Stimulated activated naive CD8-positive, alpha-beta T cell treated with anti-CD3 and anti-CD28 coated beads, Interleukin-15, Interleukin-2, amounts not matched to agents 100 U/mL and 50 U/mL, for 24 hours (primary cell): ENCODE results near the gene MVB12B.
"Not testable (repeated sequence)": the region's sequence is repeated elsewhere in the genome, so short reads cannot be mapped to it uniquely, and the experiment has no call there.

Experiments used
- ATAC-seq: fragments of 150-1000 bp; cut with Tn5 transposase; one replicate; pipeline ENCODE4 v1.10.0; 2021
- DNase-seq: peaks from one replicate; pipeline ENCODE4 v3.0.0; 2021

The MVB12B gene

DNA sequence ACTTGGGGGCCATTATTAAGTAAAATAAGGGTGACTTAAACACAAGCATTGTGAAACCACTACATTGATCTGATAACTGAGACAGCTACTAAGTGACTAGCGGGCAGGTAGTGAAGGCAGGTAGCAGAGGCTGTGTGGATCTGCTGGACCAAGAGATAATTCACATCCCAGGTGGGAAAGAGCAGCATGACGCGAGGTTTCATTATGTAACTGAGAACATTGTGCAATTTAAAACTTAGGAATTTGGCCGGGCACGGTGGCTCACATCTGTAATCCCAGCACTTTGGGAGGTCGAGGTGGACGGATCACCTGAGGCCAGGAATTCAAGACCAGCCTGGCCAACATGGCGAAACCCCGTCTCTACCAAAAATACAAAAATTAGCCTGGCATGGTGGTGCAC, 213.8 kb downstream of the MVB12B start:
- not testable (repeated sequence) for ATAC-seq, DNase-seq

GRCh38 chr9:126543490-126543889, 216.9 kb downstream of the MVB12B start:
- DNase-seq (no peak), ATAC-seq (no peak)

DNA sequence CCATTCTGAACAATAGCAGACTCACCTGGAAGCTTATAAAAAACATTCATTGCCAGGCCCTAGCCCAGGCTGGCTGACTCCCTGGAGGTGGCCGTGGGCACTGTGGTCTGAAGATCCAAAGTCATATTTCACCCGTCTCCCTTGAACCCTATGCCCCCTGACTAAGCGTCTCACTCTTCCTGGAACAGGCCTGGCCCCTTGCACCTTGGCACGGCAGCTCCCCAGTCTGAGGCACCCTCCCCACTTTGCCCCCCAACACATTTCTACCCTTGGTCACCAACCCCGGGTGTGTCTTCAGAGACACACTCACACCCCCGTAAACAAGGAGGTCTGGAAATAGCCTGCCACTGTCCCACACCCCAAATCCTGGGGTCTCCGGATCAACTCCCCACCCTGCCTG, 218.5 kb downstream of the MVB12B start:
- ATAC-seq (no peak), DNase-seq (no peak)

DNA sequence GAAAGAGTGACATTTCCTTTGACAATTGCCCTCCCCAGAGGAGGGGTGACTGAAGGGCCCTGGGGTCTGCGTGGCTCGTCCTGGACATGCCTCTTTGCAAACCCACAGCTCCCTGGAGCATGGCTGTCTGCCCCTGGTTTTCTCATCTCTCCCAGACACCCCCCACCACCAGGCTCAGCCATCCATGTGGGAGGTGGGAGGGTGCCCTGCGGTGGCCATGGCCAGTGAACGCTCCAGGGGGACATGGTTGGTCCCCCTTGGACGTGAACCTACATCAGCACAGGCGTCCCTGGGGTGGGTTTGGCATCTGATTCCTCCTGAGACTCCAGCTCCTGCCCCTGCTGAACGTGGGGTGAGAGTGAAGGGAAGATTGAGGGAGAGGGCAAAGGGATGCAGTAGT, 219.4 kb downstream of the MVB12B start:
- ATAC-seq (no peak), DNase-seq (no peak)

DNA sequence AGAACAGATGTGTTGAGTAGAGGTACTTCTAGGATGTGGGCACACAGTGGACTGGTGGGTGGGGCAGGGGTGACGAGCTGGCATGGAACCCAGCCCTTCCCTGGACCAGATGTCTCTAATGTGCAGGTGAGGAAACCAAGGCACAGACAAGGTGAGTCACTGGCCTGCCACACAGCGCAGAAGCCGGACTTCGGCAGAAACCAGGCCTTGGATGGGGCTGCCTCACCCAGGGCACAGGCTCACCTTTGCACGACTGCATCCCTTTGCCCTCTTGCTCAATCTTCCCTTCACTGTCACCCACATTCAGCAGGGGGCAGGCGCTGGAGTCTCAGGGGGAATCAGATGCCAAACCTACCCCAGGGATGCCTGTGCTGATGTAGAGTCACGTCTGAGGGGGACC, 221.7 kb downstream of the MVB12B start:
- ATAC-seq (no peak), DNase-seq (no peak)

- no peak for ATAC-seq
- no peak for DNase-seq
These were observed 222.8 kb downstream of the MVB12B start for GRCh38 chr9:126549246-126550006.

DNA sequence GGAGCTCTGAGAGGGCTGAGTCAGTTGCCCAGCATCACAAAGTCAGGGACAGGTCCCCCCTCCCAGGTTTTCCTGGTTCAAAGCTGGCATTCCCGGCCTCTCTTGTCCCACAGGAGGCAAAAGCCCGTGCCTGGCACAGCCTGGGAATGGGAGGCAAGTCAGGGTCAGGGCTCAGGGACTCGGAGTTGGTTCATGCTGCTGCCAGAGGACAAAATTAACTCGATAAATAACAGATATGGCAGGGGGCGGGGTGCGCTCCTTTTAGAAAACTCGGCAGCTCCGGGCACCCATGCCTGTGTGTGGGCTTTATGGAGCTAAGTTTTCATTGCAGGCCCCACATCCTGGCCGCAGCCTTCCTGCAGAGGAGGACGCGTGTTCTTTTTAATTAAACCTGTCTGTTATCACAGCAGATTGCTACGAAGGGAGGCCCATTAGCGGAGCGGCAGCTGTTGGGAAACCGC, 224.3 kb downstream of the MVB12B start:
- no peak for DNase-seq
- no peak for ATAC-seq

DNA sequence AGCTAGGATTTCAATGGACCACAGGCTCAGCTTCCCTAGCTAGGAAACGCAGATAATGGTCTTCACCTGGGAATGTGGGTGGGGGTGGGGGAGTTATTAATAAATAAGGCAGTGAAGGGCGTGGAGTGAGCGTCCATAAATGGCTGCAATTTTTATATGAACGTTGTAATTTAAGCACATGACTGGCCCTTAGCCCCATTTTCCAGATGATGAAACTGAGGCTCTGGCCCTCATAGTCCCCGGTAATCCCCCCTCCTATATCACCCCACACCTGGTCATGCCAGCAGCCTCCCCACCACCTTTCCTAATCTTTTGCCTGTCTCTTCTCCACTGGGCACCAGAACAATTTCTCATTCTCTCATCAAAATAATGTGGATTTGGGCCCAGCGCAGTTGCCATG, 225.2 kb downstream of the MVB12B start:
- ATAC-seq (no peak), DNase-seq (no peak)

GRCh38 chr9:126554292-126554691, 227.7 kb downstream of the MVB12B start:
- no peak for DNase-seq
- ATAC-seq: no peak

DNA sequence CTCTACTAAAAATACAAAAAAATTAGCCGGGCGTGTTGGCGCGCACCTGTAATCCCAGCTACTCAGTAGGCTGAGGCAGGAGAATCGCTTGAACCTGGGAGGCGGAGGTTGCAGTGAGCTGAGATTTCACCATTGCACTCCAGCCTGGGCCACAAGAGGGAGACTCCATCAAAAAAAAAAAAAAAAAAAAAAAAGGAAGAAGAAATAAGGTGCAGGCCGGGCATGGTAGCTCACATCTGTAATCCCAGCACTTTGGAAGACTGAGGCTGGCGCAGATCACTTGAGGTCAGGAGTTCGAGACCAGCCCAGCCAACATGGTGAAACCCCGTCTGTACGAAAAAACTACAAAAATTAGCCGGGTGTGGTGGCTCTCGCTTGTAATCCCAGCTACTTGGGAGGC, 228.8 kb downstream of the MVB12B start:
- not testable (repeated sequence) for ATAC-seq

More for the DNA sequence above, 228.8 kb downstream of the MVB12B start:
- not testable (repeated sequence) for DNase-seq
